ENCODE results near the gene NSG1.

DNA sequence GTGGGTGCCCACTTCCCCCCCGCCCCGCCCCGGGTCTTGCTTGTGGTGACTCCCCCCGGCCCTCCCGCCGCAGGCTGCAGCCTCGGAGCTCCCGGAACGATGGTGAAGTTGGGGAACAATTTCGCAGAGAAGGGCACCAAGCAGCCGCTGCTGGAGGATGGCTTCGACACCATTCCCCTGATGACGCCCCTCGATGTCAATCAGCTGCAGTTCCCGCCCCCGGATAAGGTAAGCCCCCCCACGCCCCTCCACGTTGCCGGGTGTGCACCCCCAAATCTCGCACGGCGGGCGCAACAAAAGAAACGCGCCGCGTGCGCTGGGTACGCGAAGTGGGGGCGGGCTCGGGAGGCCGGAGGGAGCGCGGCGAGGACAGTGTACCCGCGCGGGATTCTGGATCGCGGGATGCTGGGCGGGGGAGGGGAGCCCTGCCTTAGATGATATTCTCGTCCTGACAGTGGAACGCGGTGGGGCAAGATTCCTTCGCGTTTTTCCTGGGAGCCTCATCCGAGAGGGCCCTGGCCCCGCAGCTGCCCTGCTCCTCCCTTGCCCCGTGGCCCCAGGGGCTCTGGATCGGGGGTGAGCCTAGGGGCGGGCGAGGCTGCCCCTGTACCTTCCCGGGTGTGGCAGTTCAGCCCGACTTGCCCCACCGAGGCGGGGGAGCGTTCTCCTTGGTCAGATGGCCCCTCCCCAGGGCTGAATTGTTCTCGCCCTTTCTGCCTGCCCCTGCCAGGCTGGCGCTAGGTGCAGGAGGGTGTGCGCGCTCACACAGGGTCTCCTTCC is 819 bp downstream of the NSG1 start:
- no peak for TF ChIP-seq CTCF (conservative IDR thresholded peaks at IDR 0.05; ENCODE audit: low read depth, low read length)
- TF ChIP-seq EZH2 (IDR thresholded peaks at IDR 0.05; ENCODE audit: low read length, unreplicated experiment): no peak
